Activated naive CD4-positive, alpha-beta T cell (primary cell): ENCODE measurements around the gene PLCB3.
"Not testable (repeated sequence)": the region's sequence is repeated elsewhere in the genome, so short reads cannot be mapped to it uniquely, and the experiment has no call there.

ENCODE experiments used
- DNase-seq, 4 experiments: peaks; one replicate each; lab custom pipeline; 2025; lab: John Stamatoyannopoulos, UW

The PLCB3 gene

GRCh38 chr11:64303109-64304031 is 52.0 kb downstream of the PLCB3 start:
- DNase-seq: no peak

GRCh38 chr11:64304032-64304315 is 52.6 kb downstream of the PLCB3 start:
- no peak for DNase-seq

DNA sequence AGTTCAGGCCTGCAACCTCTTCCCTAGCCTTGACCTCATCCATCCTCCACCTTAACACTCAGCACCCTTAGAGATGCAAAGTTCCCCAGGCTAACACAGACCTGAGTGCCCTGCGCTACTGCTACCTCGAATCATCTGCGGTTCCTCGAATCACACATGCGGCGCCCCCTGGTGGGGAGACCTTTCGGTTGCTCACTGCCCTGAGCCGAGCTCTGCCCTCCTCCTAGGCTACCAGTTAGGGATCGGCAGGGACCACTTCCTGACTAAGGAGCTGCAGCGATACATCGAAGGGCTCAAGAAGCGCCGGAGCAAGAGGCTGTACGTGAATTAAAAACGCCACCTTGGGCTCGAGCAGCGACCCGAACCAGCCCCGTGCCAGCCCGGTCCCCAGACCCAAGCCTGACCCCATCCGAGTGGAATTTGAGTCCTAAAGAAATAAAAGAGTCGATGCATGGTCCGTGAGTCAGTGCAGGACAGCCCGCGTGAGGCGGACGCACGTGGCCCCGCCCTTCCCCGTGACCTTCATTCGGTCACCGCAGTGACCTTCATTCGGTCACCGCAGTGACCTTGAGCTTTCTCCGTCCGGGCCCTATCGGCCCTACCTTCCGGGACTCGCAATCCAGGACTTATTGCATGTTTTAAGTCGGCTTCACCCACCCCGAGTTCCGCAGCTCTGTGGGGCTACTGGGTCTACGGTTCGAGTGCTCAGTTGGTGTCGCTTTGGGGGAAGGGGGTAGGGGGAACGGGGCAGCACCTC is 53.2 kb downstream of the PLCB3 start:
- DNase-seq: peak; percentile 86 to 97 (median 94)

DNA sequence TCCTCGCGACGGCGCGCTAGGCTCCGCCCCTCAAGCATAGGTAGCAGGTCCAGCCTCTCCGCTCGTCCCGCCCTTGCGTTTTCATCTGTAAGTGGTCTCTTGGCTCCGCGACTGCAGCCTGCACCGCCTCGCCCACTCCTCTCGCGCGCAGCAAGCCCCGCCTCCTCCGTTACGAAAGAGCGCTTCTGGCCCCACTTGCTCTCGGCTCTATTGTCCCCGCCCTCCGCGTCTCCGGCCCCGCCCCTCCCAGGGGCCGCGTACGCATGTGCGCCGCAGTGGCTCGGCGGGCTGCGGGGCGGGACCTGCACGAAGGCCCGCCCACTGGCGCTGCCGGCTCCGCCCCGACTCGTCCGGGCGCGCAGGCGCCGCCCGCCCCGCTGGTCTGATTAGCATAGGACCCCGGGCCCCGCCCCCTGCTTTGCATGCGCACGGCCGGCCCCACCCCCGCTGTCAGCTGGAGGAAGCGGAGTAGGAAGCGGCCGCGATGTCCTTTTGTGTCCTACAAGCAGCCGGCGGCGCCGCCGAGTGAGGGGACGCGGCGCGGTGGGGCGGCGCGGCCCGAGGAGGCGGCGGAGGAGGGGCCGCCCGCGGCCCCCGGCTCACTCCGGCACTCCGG is 53.9 kb downstream of the PLCB3 start, which contains the start of gene ESRRA:
Gene ESRRA, plus strand, starts transcription at position 450 of the 616 bp plus-strand sequence. CDS start 1,656 bp downstream, outside the sequence.
- peak; percentile 99 to 100 (median 99) for DNase-seq

GRCh38 chr11:64305691-64306562 is 54.6 kb downstream of the PLCB3 start:
- peak in 3 of 4 experiments; percentile 37 to 60 (median 46) for DNase-seq

- no peak for DNase-seq
Measured at GRCh38 chr11:64306563-64306875, 55.2 kb downstream of the PLCB3 start.

GRCh38 chr11:64306876-64307622 is 55.7 kb downstream of the PLCB3 start:
- no peak for DNase-seq

DNA sequence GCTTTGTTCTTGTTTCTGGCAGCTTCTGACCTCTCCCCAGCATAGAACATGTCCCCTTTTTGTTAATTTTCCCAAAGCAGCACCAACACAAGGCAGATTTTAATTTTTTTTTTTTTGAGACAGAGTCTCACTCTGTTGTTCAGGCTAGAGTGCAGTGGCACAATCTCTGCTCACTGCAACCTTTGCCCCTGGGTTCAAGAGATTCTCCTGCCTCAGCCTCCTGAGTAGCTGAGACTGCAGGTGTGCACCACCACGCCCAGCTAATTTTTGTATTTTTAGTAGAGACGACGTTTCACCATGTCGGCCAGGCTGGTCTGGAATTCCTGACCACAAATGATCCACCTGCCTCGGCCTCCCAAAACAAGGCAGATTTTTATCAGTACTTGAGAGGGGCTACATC is 56.5 kb downstream of the PLCB3 start:
- not testable (repeated sequence) for DNase-seq

DNA sequence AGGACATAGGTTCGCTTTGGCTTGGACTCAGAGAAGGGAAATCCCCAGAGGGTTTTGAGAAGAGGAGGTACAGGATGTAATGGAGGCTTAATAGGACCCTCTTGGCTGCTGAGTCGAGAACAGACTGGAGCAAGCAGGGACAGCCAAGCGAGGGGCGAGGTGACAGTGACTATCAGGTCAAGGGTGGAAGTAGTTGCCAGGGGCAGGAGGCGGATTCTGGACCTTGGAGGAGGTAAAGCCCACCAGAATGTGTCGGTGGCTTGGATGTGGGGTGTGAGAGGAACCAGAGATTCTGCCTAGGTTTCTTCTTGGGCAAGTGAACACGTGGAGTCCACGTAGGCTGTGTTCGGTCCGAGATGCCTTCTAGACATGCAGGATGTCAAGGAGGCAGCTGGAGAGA is 61.6 kb downstream of the PLCB3 start:
- no peak for DNase-seq

DNA sequence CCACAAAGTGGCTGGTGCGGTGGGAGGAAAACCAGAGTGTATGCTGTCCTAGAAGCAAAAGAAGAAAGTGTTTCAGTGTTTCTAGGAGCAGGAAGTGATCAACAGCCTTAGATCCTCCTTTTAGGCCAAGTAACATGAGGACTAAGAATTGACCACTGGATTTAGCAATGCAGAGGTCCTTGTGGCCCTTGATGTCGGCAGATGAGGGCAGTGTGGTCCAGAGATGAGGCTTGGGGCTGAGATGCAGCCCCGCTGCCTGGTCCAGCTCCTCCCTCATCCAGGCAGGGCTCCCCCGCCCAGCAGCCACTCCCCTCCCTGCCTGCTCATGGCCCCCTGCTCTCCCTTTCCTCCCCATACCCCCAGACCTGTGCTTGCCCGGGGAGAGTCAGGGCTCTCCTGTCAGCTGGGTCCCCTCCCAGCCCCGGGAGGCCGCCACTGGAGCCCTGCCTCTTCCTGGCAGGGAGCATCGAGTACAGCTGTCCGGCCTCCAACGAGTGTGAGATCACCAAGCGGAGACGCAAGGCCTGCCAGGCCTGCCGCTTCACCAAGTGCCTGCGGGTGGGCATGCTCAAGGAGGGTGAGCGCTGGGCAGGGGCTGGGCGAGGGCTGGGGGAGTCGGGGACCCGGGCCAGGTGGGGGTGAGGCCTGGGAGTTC is 62.3 kb downstream of the PLCB3 start:
- no peak for DNase-seq

- no peak for DNase-seq
Measured at GRCh38 chr11:64314146-64314804, 62.9 kb downstream of the PLCB3 start.

DNA sequence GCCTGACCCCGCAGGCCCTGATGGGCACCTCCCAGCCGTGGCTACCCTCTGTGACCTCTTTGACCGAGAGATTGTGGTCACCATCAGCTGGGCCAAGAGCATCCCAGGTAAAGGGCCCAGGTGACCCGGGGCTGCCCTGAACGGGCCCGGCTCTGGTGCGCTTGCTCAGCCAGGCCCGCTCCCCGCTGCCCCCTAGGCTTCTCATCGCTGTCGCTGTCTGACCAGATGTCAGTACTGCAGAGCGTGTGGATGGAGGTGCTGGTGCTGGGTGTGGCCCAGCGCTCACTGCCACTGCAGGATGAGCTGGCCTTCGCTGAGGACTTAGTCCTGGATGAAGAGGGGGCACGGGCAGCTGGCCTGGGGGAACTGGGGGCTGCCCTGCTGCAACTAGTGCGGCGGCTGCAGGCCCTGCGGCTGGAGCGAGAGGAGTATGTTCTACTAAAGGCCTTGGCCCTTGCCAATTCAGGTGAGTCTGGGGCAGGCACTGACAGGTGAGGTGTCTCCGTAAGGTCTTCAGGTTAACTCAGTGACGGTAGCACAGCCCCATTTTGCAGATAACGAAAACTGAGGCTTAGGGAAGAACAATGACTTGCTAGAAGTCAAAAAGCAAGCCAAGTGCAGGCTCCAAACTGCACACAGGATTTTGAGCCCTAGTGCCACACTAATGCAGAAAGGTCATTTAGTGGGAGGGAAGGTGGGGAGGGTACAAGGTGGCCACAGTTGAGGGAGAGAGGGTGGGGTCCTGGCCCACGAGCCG is 63.7 kb downstream of the PLCB3 start:
- no peak for DNase-seq

DNA sequence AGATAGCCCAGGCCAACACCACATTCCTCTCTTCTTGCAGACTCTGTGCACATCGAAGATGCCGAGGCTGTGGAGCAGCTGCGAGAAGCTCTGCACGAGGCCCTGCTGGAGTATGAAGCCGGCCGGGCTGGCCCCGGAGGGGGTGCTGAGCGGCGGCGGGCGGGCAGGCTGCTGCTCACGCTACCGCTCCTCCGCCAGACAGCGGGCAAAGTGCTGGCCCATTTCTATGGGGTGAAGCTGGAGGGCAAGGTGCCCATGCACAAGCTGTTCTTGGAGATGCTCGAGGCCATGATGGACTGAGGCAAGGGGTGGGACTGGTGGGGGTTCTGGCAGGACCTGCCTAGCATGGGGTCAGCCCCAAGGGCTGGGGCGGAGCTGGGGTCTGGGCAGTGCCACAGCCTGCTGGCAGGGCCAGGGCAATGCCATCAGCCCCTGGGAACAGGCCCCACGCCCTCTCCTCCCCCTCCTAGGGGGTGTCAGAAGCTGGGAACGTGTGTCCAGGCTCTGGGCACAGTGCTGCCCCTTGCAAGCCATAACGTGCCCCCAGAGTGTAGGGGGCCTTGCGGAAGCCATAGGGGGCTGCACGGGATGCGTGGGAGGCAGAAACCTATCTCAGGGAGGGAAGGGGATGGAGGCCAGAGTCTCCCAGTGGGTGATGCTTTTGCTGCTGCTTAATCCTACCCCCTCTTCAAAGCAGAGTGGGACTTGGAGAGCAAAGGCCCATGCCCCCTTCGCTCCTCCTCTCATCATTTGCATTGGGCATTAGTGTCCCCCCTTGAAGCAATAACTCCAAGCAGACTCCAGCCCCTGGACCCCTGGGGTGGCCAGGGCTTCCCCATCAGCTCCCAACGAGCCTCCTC is 64.6 kb downstream of the PLCB3 start:
- DNase-seq: not testable (repeated sequence)

GRCh38 chr11:64316672-64317324 is 65.5 kb downstream of the PLCB3 start:
- peak in 1 of 4 experiments; percentile 44 for DNase-seq

DNA sequence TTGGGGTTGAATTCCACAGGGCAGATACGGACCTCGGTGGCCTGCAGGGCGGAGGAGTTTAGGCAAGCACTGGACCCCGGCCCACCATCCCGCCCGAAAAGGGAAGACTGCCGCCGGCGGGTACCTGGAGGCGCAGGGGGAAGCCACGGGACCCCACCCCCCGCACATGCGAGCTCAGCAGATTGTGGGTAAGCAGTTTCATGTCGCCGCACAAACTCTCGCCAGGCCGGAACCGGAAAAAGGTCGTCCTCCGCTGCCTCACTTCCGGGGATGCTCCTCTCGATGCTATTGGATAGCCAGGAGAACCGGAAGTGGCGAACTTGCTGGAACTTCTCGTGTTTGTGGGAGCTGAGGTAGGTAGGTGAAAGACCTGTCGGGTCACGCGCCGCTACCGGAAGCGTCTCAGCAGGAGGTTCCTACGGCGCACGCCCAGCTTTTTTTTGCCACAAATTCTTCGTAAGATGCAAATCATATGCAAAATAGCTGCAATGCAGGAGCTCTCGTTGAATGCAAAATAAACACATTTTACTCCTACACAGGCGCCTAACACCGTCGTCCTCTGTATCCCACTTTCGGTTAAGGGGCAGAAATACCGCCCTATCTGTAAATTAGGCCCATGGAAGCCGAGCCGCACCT is 66.1 kb downstream of the PLCB3 start, which contains the start of gene TRMT112:
Gene TRMT112, minus strand, starts transcription at position 235 of the 636 bp plus-strand sequence. Its CDS starts 33 bp downstream, at position 202.
- DNase-seq: peak; percentile 81 to 91 (median 86)

GRCh38 chr11:64317961-64318765 is 66.8 kb downstream of the PLCB3 start, which contains the start of gene PRDX5:
Gene PRDX5 (plus strand): TSS chr11:64318121. CDS start chr11:64318216, 95 bp downstream.
- peak; percentile 79 to 94 (median 87) for DNase-seq
